Stimulated activated naive CD4-positive, alpha-beta T cell treated with Interleukin-2 at 50 U/mL for 16 hours (primary cell): Measurements from ENCODE around the gene CLEC16A.

Experiments used
- DNase-seq: peaks from one replicate; lab custom pipeline; 2025; lab: John Stamatoyannopoulos, UW

The CLEC16A gene

DNA sequence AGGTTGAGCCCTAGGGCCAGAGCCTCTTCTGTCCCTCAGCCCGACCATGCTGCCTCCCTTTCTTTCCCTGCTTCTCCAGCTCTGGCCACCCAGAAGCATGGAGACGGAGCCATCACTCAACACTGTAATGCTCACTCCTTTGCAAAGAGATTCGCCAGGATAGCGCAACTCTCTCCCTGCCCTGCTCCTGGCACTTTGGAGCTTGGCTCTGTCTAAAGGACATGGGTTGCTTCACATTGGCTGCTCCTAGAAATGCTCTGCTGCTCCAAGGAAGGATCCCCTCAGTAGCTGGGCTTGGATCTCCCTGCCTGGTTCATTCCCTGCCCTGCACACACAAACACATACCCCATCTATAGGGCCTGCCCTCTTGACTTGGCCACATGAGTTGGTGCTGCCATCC lies 76.0 kb downstream of the CLEC16A start:
- DNase-seq: no peak

DNA sequence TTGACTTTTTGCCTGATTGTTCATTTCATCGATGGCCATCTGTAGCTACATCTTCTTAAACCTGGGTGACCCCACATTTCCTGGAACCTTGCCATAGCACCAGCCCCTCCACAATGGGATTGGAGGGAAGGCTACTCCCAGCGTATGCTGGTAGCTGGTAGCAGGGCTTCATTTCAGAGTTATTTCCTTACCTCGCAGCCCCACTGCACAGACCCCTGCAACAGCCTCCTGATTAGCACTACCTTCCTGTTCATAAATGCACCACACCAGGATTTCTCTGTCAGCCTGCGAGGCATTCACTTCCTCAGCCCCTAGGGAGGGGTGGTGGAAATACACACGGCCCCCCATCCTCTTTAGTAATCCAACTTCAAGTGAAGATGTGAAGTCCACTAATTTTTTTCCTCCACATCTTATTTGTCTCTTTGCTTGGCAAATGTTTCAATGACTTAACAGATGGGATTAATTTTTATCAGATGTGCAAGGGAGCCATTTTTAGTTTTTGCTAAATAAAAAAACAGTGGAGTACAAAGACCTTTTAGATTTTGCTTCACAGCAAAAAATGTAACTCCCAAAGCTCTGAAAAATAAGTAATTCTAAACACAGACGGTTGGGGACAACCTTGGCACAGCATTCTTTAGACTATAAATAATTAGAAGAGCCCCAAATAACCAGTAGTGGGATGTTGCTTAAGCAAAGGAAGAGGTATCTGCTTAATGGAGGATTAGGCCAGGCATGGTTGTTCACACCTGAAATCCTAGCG lies 76.6 kb downstream of the CLEC16A start:
- no peak for DNase-seq

DNA sequence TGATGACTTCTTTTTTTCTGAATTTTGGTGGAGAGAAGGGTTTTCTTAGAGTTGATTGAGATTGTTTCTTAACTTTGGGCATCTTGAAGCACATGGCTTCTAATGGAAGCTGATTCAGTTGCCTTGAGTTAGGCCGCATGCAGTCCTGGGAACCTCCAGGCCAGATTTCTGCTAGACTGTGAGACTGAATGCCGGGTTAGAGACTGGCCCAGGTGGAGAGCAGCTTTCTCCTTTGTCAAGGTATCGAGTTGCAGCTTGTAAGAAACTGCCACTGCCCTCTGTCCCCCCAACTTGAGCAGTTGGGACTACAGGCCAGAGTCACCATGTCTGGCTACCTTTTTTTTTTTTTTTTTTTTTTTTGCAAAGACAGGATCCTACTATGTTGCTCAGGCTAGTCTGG lies 77.6 kb downstream of the CLEC16A start:
- DNase-seq: no peak

DNA sequence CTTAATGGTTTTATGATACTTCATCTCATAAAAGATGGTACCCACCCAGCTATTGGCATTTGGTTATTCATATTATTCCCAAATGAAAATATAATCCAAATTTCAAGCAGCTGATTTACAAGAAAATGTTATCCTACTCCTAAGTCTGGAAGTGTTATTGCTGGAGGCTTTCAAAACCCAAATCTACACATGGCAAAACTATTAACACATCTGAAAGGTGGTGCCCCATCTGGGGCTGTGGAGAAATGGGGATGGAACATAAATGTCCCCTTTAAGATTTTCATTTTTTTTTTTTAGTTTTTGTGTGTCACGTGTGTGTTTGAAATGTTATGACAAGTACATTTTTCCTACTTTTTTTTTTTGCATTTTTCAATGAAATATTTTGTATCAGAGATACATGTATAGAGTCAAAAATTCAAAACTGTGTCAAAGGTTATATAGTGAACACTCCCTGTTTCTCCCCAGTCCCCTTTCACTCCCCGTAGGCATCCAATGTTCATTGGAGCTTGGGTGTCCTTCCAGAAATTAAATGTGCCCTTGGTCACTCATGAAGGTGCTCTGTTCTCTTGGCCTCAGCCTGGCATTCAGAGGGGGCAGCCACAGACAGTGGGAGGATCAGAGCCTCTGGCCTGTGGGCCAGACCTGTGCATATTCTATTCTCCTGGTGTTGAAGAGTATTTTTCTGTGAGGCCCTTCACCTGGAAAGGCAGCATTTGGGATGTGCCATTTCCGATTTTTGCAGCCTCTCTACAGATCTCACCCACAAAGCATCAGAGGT lies 79.1 kb downstream of the CLEC16A start:
- no peak for DNase-seq

DNA sequence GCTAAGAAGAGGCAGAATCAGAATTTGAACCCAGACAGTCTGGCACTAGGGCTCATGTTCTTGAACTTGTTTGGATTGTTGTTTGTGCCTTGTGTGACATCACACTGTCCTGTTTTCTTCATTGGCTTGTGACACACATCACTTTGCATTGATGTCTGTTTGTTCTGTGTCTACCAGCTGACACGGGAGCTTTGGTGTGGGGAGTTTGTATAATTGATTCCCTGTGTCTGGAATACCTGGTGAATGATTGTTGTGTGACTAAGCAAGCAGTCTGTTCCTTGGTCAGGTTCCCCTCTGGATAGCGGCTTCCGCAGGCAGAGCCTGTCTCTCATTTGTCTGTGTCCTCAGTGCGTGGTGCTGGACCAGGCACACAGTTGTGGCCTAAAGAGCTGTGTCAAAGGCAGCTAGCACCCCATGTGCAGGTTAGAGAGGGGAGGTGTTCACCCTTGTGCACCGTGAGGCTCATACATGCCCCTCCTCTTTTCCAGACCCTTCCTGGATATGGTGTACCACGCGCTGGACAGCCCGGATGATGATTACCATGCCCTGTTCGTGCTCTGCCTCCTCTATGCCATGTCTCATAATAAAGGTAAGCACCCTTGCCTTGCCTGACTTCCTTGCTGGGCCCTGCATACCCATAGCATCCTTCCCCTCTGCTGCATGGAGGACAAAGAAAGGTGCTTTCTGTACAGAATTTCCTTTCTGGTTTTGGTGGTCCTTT lies 80.1 kb downstream of the CLEC16A start:
- DNase-seq: no peak

DNA sequence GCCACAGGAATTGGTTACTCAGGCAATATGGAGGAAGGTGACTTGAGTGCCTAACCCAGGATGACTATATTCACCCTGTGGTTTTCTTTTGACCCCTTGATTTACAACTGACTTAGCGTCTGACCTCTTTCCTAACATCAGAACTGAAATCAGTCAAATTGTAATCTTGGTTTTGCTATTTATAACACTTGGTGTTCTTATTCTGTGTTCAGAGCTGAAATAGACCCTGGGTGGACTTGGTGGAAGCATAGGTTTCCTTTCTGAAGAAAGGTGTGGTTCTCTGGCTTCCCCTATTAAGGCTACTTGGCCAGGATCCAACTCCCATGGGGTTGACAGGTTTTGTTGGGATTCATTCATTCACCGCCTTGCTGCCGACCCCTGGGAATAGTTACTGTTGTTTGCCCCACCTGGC lies 80.8 kb downstream of the CLEC16A start:
- no peak for DNase-seq

DNA sequence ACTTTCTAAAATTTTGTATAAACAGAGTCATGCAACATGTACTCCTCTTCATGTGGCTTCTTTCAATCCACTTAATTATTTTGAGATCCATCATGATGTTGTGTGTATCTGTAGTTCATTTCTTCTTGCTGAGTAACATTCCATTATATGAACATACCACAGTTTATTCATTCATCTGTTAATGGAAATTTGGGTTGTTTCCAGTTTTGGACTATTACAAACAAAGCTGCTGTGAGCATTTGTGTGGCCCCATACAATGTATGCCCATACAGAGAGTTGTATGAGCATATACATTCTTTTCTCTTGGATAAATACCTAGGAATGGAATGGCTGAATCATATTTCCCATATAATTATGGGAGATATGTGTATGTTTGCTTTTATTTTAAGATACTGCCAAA lies 85.6 kb downstream of the CLEC16A start:
- DNase-seq: no peak

DNA sequence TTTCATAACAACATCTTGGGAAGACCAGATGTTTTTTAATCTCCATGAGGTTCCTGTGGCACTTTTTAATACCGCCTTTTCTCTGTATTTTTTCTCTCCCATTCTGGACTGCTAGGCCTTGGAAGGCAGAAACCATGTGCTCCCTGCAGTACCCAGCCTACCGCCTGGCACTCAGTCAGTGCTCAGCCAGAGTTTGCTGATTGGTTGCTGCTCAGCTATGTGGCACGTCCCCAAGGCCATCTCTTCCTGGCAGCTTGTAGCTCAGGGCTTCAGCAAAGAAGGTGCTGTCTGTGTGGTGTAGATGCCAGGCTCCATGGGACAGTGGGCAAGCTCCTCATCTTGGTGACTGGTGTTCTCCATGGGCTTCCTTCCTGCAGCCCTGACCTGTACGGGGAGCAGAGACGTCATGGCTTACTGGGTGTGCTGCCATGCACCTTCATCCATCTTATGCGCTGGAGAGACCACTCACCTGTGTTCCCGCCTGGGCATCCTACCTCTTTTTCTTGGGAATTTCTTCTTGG lies 86.7 kb downstream of the CLEC16A start:
- no peak for DNase-seq

DNA sequence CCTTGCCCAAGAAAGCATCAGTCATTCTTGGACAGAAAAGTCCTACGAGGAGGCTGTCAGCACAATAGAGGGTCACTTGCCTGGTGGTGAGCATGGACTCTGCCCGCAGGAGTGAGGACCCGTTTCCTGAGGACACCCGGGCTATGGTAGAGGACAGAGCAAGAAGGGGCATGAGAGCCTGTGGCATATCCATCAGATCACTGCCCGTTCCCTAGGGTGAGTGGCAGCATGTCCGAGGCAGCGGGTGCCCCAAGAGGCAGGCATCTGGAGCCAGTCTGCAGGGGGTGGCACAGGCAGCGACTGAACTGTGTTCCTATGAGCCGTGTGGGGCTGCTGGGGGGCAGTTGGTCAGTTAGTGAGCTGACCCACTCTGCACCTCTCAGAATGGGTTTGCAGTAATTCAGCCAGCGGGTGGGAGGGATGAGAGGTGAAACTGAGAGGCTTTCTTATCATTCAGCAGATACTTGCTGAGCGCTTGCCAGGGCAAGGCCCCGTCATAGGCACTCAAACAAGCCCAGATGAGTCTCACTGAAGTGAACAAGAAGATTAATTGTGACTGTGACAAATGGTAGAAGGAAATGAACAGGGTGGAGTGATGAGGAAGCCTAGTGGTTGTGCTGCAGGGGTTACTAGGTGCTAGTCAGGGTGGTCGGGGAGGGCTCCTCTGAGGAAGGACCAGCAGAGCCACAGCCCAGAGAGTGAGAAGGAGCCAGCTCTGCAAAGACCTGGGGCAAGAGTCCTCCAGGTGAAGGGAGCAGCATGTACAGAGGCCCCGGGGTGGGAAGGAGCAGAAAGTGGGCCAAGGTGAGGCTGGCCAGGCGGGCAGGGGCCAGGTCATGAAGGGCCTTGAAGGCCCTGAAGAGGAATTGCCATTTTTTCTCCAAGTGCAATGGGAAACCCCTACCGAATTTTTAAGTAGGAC lies 87.9 kb downstream of the CLEC16A start:
- no peak for DNase-seq

DNA sequence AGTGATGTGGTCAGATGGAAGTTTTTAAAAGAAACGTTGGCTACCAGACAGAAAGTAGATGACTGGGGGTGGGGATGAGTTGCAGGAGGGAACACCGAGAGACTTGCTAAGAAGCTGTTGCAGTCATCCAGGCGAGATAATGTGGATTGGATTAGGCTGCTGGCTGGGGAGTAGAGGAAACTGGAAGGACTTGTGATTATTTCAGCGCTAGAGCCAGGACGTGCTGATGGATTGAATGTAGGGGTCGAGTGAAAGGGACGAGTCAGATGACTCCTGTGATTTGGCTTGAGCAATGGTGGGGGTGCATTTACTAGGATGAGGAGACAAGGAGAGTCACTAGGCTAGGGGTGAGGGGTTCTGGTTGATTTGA lies 88.5 kb downstream of the CLEC16A start:
- no peak for DNase-seq

DNA sequence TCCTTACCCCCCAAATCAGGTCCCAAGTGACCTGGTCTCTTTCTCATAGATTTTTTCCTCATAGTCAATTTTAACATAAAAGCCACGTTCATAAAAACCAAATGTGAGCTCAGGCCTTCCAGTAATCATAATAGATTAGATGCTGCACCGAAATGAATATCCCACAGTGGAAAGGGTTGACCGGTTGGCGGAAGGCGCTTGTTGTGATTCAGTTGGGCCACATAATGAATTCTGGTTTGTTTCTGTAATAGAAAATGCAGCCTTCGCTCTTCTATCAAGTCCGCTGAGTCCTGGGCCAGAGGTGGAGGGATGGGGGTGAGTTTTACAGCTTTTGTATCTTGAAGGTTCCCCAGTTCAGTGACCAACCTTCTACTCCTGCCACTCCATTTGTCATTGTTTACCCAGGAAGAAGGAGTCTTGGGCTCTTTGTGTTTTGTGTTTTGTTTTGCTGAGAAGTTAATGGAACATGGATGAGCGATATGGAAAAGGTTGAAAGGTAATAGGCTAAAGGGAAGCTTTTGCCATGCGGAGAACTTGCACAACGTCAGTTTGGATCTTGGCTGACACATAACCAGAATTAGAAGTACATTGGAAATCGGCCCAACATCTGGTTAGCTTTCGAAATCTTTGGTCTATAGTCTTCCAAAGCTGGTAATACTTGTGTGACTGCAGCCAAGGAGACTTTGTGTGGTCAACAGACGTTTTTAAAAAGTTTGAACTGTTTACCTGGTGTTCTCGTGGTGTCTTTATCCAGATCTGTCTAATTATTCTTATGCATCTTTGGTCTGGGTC lies 89.5 kb downstream of the CLEC16A start:
- DNase-seq: no peak

DNA sequence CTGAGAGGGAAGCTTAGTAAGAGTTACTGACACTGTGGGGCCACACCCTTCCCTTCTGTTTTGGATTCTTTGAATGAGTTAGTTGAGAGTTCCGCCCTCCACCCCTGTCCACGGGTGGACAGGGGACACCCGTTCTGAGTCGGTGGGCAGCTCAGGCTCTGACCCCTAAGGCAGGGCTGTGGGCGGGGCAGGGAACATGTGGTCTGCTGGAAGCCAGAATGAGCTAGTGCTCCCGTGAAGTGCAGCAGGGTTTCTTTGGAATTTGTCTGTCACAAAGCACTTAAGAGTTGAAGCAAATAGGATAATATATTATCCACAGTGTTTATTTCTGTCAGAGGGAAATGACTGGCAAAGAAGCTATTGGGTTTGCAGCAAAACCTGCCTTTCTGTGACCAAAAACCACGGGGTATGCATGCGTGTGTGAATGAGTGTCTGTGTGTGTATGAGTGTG lies 90.1 kb downstream of the CLEC16A start:
- DNase-seq: no peak

DNA sequence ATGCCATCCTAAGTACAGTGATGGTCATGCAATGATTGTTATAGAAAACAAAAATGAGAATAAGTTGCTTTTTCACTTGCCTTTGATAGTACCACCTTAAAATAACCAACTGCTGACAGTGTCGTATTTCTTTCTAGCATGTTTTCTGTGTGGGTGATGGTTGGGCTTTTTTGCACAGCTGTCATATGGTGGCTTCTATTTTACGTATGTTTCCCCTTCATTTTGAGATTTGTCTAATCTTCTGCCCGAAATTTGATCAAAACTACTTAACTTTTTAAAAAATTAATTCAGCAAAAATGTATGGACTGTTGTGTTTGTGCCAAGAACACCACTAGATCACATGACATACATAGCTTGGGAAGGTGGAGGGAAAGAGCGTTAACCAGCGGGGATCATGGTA lies 90.7 kb downstream of the CLEC16A start:
- no peak for DNase-seq

DNA sequence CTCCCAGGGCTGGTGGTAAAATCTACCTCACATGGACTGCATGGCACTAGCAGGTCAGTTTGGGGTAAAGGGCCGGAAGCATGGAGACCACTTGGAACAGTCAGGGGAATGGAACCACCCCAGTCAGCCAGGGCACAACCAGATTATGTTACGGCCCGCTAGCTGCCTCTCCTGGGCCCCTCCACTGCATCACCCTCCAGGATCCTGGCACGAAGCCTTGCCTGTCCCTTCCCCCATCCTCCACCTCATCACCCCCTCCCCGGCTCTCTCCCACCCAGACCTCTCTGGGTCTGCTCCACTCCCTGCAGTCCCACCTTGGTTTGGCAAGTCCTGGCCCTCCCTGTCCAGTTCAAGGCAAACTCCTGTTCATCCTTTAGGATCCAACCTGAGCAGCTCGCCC lies 91.7 kb downstream of the CLEC16A start:
- DNase-seq: no peak

DNA sequence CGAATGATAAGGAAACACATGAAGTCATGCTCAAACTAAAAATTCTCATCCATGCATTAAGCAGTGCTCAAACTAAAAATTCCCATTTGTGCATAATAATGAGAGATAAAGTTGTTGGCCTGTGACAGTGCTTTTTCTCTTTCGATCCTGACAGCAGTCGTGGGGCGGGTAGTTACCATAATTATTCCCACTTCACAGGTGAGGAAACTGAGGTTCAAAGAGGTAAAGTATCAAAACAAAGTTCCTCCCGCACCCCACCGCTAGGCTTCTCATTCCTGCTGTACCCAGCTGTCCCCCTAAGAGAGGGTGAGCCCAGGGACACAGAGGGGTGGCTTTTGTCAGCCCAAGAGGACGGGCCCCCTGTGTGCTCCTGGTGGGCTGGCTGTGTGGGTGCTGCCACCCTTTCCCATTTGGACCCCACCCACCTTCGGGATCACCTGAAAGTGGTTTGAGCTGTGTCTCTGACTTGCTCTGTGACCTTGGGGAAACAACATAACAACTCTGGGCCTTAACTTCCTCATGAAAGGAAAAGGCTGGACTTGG lies 92.6 kb downstream of the CLEC16A start:
- DNase-seq: no peak

DNA sequence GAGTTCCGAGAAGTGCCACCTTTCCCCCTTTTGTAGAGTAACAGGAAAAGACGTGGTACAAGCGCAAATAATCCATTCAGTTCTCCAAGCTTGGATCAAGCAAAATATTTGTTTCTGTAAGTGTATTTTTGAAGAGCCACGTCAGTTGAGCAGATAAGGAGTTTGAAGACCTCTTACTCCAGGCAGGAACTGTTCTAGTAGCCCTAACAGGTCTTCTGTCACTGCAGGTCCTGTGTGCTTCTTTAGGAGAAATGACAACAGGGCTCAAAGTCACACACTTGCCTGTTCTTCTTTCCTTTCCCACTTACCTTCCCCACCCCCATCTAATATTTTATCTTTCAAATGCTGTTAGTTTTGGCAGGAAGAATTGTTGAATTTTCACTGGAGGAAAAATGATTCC lies 93.9 kb downstream of the CLEC16A start:
- DNase-seq: no peak

DNA sequence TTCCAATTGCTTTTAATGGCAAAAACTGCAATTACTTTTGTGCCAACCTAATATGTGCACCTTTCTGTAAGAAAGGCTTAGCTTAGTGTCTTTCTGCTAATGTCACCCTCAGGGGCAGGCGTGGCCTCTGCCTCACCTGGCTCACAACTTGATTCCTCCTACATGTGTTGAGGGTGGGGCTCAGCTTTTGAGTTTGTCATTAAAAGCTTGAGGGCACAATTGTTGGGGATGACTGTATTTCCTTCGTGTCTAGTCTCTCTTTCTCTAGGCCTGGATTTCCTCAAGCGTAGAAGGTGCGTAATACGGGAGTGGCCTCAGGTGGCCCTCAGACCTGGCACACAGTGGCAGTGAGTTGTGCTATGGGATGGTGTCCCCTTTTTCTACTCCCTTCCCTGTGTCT lies 94.4 kb downstream of the CLEC16A start:
- DNase-seq: no peak

DNA sequence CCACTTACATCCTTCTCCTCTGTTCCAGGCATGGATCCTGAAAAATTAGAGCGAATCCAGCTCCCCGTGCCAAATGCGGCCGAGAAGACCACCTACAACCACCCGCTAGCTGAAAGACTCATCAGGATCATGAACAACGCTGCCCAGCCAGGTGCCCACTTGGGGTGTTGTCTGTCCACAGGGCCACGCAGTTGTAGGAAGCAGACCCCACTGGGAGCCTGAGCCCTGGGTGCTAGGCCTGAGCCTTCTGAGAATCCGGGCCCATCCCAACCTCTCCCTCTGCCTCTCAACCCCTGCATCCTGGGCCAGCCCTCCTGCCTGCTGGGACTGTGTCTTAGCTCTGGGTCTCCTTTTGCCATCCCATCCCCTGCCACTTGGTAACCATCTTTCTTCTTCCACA lies 95.4 kb downstream of the CLEC16A start:
- no peak for DNase-seq

DNA sequence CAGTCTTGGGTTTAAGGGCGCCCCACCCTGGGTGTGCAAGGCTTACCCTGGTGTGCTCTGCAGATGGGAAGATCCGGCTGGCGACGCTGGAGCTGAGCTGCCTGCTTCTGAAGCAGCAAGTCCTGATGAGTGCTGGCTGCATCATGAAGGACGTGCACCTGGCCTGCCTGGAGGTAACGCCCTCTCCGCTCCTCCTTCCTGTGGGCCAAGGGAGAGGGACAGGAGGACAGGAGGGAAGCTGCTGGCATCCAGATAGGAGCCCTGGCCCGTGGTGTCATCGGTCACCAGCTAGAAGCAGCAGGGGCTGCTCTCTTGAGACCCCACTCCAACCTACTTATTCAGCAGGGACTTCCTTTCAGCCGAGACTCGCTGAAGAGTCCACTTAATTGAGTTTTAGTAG lies 97.8 kb downstream of the CLEC16A start:
- no peak for DNase-seq

DNA sequence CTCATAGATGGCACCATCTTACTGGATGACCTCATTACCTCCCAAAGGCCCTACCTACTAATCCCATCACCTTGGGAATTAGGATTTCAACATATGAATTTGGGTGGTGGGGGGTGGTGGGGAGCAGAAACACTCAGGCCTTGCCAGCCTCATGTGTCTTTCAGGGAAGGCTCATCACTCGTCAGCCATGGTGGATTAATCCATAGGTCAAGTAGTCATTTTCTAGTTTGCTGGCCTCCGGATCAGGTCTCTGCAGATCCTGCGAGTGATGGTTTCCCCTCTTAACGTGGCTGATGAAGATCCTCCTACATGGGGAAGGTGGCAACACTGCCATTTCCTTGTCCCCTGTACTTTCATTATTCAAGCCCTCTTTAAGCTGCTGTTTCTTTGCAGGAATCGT lies 101.1 kb downstream of the CLEC16A start:
- no peak for DNase-seq

DNA sequence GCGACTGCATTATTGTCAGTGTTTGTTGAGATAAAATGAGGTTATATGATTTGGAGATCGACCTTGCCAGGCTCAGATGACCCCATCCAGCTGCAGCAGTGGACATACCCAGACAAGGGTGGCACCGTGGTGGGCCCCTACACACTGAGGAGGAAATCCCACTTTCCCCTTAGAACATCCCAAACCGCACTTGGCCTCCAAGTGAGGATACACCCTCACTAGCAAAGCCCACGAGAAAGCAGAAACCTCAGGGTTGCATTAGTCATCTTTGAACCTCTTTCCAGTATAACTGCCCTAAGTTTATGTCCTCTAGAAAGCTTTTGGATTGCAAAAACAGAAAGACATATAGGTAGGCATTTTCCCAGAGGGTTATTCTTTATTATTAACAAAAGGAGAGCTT lies 101.5 kb downstream of the CLEC16A start:
- no peak for DNase-seq
